HepG2 (cell line): ENCODE measurements around the gene IGF2. TPM values are rescaled to one million over a fixed set of nuclear protein-coding genes. Genes with fewer than 3 reads are reported as not detected.

ENCODE experiments used
- BCL6 ChIP-seq: IDR thresholded peaks from 2 replicates; pipeline ENCODE4 v1.6.1; 2016; ENCODE audit warnings: missing genetic modification reagents, missing compliant biosample characterization
- CEBPG ChIP-seq: IDR thresholded peaks from 2 replicates; pipeline ENCODE4 v1.6.1; 2016
- CHD2 ChIP-seq: IDR thresholded peaks from 2 replicates; pipeline ENCODE4 v1.6.1; 2011; ENCODE audit warnings: low read depth, low read length, improper control_type of control experiment
- EP300 ChIP-seq, 3 experiments: sonication (generic) in 1 of 3; formaldehyde crosslinking in 1 of 3; IDR thresholded peaks; 2 replicates each; pipeline versions ENCODE4 v1.5.1 to v1.6.1; 2011 to 2020; ENCODE audit warnings: low read depth in 2 of 3, low read length in 2 of 3, borderline replicate concordance in 1 of 3, improper control_type of control experiment in 1 of 3, mild to moderate bottlenecking in 1 of 3, missing genetic modification reagents in 1 of 3, moderate library complexity in 1 of 3
- EZH2 ChIP-seq: conservative IDR thresholded peaks from 2 replicates; pipeline ENCODE4 v1.6.1; 2012; ENCODE audit warnings: mild to moderate bottlenecking, low read depth, low read length, moderate library complexity
- GATA4 ChIP-seq: sonication (generic); IDR thresholded peaks from 2 replicates; pipeline ENCODE4 v1.6.1; 2016; ENCODE audit warnings: antibody characterized with exemption, low read depth, borderline replicate concordance
- GTF3A ChIP-seq: sonication (generic); formaldehyde crosslinking; conservative IDR thresholded peaks from 2 replicates; pipeline ENCODE4 v1.4.0; 2020; ENCODE audit warnings: mild to moderate bottlenecking, missing genetic modification reagents
- KDM4B ChIP-seq: sonication (generic); formaldehyde crosslinking; IDR thresholded peaks from 2 replicates; pipeline ENCODE4 v1.4.0; 2020; ENCODE audit warnings: missing genetic modification reagents
- KLF16 ChIP-seq, 2 experiments: sonication (generic) in 1 of 2; formaldehyde crosslinking in 1 of 2; IDR thresholded peaks; 2 replicates each; pipeline versions ENCODE4 v1.6.1 to v1.8.0; 2016 to 2023; ENCODE audit warnings: missing genetic modification reagents in 2 of 2, missing compliant biosample characterization in 1 of 2
- MEIS1 ChIP-seq: sonication (generic); formaldehyde crosslinking; IDR thresholded peaks from 2 replicates; pipeline ENCODE4 v1.9.0; 2021; ENCODE audit warnings: mild to moderate bottlenecking, missing genetic modification reagents, moderate library complexity, borderline replicate concordance
- NFIB ChIP-seq: sonication (generic); formaldehyde crosslinking; IDR thresholded peaks from 2 replicates; pipeline ENCODE4 v1.9.0; 2021; ENCODE audit warnings: missing genetic modification reagents, mild to moderate bottlenecking, borderline replicate concordance
- NR2F6 ChIP-seq, 2 experiments: IDR thresholded peaks; 2 replicates each; pipeline ENCODE4 v1.6.1; 2016; ENCODE audit warnings: antibody characterized with exemption in 1 of 2, mild to moderate bottlenecking in 1 of 2
- SP2 ChIP-seq: sonication (generic); formaldehyde crosslinking; IDR thresholded peaks from 2 replicates; pipeline ENCODE4 v1.5.1; 2020; ENCODE audit warnings: mild to moderate bottlenecking, missing genetic modification reagents
- ZFX ChIP-seq: sonication (generic); formaldehyde crosslinking; IDR thresholded peaks from 2 replicates; pipeline ENCODE4 v1.4.0; 2020; ENCODE audit warnings: mild to moderate bottlenecking, low read depth, missing genetic modification reagents, moderate library complexity
- ZNF12 ChIP-seq: sonication (generic); formaldehyde crosslinking; IDR thresholded peaks from 2 replicates; pipeline ENCODE4 v1.5.0; 2020; ENCODE audit warnings: missing genetic modification reagents
- ZNF430 ChIP-seq: sonication (generic); formaldehyde crosslinking; IDR thresholded peaks from 2 replicates; pipeline ENCODE4 v1.9.0; 2021; ENCODE audit warnings: mild to moderate bottlenecking, missing genetic modification reagents
- ZNF850 ChIP-seq: sonication (generic); formaldehyde crosslinking; conservative IDR thresholded peaks from 2 replicates; pipeline ENCODE4 v1.9.0; 2021; ENCODE audit warnings: mild to moderate bottlenecking, missing genetic modification reagents
- polyA plus RNA-seq, 8 experiments: library from polyadenylated mRNA; depleted of rRNA in 3 of 8; stranded (reverse) in 7 of 8; unstranded in 1 of 8; fragments of >200 nt; fragmentation: Illumina TruSeq in 4 of 8; extraction: Trizol in 4 of 8; gene quantifications; 2 replicates each; pipeline versions ENCODE4 v1.2.1 to v1.2.3, GENCODE V29; 2011 to 2016; ENCODE audit warnings: low read depth in 4 of 8, missing spikeins in 1 of 8, mixed read lengths in 1 of 8; ENCODE audit not compliant: insufficient read depth in 1 of 8
- total RNA-seq, 5 experiments: library from RNA; depleted of rRNA; stranded (reverse); fragments of >200 nt; fragmentation: Illumina TruSeq; extraction: Trizol; gene quantifications; 2 replicates each; pipeline ENCODE4 v1.2.3, GENCODE V29; 2016; ENCODE audit warnings: low read depth in 1 of 5
- TF ChIP-seq, protein P1 (sequence below): sonication (generic); formaldehyde crosslinking; conservative IDR thresholded peaks from 2 replicates; pipeline ENCODE4 v1.4.0; 2020; ENCODE audit warnings: missing genetic modification reagents
- TF ChIP-seq, protein P2 (sequence below): sonication (generic); formaldehyde crosslinking; IDR thresholded peaks from 2 replicates; pipeline ENCODE4 v1.4.0; 2020; ENCODE audit warnings: missing genetic modification reagents

The IGF2 gene
- total and polyA plus RNA-seq, 2 of the 13 experiments (the other 11 are each of a cell fraction or from before 2014, with no cell fraction given): 79.1 to 254 TPM

DNA sequence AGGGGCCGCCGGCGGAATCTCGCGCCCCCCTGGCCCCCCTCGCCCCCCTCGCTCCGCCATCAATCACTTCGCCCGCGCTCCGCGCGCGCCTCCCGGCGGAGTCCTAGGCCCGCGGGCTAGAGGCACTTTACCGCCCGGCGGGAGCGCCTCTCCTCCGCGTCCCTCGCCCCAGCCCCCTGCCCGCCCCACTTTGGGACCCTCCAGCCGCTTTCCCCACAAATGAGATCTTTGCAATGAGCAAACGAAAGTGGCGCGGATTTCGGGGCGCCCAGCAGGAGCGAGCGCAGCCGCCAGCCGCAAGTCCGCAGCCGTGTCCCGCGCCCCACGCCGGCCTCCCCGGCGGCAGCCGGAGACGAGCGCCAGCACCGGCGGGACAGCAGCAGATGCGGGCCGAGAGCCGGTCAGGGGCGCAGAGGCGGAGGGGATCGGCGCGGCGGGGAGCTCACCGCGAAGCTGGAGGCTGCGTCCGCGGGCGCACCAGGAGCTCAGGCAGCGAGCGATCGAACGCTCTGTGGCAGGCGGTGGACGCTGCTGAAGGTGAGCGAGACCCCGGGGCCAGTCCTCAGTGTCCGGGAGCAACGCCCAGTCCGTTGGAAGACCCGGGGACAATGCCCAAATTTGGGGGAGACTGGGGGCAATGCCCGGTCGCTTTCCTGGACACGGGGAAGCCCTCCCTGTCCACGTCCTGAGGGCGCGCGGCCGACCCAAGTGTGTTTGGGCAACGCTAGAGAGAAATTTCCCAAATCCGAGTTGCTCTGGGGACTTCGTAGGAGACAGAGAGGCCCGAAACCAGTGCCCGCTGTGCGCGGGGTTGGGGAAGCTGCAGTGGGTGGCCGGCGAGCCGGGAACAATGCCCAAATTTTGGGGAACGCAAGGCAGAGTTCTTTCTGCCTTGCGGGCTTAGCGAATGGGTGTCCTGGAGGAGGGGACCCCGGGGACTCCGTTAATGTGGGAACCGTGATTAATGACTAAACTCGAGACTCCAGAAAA is 1.5 kb upstream of the IGF2 start (continued):
- no peak for TF ChIP-seq ZNF430 (CRISPR knock-in tag)
- TF ChIP-seq MEIS1 (CRISPR knock-in tag): no peak
- peak; percentile 29 for TF ChIP-seq ZFX (CRISPR knock-in tag)
- TF ChIP-seq NFIB (CRISPR knock-in tag): no peak
- TF ChIP-seq GATA4: no peak
- TF ChIP-seq NR2F6 (IDR thresholded peaks at IDR 0.05): no peak
- no peak for TF ChIP-seq NR2F6 (CRISPR knock-in tag; IDR thresholded peaks at IDR 0.05)
- TF ChIP-seq ZNF850: no peak
- no peak for TF ChIP-seq GTF3A (CRISPR knock-in tag)
- no peak for TF ChIP-seq CHD2
- TF ChIP-seq KDM4B (CRISPR knock-in tag): no peak
- TF ChIP-seq EZH2: peak; percentile 85; the same call in 1 of the 2 replicates
- no peak for TF ChIP-seq ZNF12
- TF ChIP-seq, protein P1, sequence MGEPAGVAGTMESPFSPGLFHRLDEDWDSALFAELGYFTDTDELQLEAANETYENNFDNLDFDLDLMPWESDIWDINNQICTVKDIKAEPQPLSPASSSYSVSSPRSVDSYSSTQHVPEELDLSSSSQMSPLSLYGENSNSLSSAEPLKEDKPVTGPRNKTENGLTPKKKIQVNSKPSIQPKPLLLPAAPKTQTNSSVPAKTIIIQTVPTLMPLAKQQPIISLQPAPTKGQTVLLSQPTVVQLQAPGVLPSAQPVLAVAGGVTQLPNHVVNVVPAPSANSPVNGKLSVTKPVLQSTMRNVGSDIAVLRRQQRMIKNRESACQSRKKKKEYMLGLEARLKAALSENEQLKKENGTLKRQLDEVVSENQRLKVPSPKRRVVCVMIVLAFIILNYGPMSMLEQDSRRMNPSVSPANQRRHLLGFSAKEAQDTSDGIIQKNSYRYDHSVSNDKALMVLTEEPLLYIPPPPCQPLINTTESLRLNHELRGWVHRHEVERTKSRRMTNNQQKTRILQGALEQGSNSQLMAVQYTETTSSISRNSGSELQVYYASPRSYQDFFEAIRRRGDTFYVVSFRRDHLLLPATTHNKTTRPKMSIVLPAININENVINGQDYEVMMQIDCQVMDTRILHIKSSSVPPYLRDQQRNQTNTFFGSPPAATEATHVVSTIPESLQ (CRISPR knock-in tag): no peak
- TF ChIP-seq, protein P2, sequence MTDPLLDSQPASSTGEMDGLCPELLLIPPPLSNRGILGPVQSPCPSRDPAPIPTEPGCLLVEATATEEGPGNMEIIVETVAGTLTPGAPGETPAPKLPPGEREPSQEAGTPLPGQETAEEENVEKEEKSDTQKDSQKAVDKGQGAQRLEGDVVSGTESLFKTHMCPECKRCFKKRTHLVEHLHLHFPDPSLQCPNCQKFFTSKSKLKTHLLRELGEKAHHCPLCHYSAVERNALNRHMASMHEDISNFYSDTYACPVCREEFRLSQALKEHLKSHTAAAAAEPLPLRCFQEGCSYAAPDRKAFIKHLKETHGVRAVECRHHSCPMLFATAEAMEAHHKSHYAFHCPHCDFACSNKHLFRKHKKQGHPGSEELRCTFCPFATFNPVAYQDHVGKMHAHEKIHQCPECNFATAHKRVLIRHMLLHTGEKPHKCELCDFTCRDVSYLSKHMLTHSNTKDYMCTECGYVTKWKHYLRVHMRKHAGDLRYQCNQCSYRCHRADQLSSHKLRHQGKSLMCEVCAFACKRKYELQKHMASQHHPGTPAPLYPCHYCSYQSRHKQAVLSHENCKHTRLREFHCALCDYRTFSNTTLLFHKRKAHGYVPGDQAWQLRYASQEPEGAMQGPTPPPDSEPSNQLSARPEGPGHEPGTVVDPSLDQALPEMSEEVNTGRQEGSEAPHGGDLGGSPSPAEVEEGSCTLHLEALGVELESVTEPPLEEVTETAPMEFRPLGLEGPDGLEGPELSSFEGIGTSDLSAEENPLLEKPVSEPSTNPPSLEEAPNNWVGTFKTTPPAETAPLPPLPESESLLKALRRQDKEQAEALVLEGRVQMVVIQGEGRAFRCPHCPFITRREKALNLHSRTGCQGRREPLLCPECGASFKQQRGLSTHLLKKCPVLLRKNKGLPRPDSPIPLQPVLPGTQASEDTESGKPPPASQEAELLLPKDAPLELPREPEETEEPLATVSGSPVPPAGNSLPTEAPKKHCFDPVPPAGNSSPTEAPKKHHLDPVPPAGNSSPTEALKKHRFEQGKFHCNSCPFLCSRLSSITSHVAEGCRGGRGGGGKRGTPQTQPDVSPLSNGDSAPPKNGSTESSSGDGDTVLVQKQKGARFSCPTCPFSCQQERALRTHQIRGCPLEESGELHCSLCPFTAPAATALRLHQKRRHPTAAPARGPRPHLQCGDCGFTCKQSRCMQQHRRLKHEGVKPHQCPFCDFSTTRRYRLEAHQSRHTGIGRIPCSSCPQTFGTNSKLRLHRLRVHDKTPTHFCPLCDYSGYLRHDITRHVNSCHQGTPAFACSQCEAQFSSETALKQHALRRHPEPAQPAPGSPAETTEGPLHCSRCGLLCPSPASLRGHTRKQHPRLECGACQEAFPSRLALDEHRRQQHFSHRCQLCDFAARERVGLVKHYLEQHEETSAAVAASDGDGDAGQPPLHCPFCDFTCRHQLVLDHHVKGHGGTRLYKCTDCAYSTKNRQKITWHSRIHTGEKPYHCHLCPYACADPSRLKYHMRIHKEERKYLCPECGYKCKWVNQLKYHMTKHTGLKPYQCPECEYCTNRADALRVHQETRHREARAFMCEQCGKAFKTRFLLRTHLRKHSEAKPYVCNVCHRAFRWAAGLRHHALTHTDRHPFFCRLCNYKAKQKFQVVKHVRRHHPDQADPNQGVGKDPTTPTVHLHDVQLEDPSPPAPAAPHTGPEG: no peak
- no peak for TF ChIP-seq EP300 (IDR thresholded peaks at IDR 0.05; ENCODE audit: low read depth in 2 of 2, low read length in 2 of 2)
- no peak for TF ChIP-seq EP300 (CRISPR knock-in tag; IDR thresholded peaks at IDR 0.05; ENCODE audit: borderline replicate concordance)
- no peak for TF ChIP-seq CEBPG (CRISPR knock-in tag)
- TF ChIP-seq BCL6: peak; percentile 7; the same call in 1 of the 2 replicates
- no peak for TF ChIP-seq KLF16 (CRISPR knock-in tag; IDR thresholded peaks at IDR 0.05)
- TF ChIP-seq SP2 (CRISPR knock-in tag): no peak
